HG02938 (cell line): ENCODE measurements around the gene FAM98B.

Source experiments
- ATAC-seq: cut with Tn5 transposase; IDR thresholded peaks from one replicate; pipeline ENCODE4 v1.9.1; 2021; ENCODE audit warnings: mild to moderate bottlenecking, moderate library complexity; ENCODE audit not compliant: unreplicated experiment

The FAM98B gene

DNA sequence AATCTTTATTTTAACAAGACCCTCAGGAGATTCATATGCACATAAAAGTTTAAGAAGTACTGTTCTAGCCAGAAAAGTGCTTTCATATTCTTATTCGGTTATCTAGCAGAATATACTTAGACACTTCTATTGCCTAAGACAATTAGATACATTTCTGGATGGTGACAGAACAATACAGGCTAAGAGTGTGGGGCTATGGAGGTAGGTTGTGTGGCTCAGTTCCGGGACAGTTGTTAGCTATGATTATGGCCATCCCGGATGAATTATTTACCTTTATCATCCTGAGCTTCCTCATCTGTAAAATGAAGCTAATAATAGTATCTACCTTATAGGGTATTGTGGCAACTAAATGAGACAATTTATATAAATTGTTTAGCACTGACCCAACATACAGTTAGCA lies 6.6 kb downstream of the FAM98B start:
- ATAC-seq = no peak

DNA sequence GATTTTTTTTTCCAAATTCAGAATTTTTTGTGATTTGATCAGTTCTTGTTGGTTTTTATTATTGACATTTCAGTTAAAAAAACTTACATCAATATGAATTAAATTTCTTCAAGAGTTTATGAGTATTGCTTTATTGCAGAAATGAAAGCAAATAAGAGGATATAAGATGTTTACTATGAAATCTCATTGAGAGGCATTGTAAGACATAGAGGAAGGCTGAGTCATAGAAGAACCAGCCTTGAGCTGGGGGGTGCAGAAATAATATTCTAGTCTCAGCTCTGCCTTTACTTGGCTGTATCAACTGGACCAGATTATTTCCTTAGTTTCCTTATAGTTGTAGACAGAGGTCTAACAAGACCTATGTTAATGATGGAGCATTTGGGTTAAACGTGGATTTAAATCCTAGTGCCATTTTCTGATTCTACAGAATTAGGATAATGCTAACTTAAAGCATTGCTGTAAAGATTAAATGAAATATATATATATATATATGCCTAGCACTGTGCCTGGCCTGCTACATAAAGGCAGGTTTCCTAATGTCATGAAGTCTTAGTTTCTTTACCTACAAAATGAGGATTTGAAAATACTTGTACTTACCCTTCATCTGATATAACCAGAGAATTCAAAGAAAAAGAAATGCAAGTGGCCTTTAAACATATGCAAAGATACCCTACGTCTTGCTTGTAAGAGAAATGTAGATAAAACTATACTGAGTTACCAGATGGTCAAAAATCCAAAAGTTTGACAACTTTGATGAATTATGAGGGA lies 7.3 kb downstream of the FAM98B start:
- ATAC-seq = peak; percentile 70

DNA sequence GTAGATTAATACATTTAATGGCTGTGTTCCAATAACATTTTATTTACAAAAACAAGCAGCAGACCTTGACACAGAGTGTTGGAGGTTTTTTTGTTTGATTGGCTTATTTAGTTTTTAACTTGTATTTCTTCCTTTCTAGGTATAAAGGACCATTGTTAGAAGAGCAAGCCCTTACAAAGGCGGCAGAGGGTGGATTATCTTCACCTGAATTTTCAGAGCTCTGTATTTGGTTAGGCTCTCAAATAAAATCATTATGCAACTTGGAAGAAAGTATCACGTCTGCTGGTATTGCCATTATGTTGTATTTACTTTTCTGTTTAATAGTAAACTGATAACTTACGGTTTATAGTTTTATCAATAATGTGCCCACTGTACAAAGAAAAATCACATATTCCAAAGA lies 10.0 kb downstream of the FAM98B start:
- no peak for ATAC-seq

- ATAC-seq = no peak
These were observed 10.7 kb downstream of the FAM98B start for GRCh38 chr15:38464675-38465074.

- ATAC-seq = no peak
These were observed 16.9 kb downstream of the FAM98B start for GRCh38 chr15:38470816-38471215.

GRCh38 chr15:38471974-38472373 lies 18.0 kb downstream of the FAM98B start:
- no peak for ATAC-seq

GRCh38 chr15:38474155-38474757 lies 20.3 kb downstream of the FAM98B start:
- ATAC-seq = peak; percentile 97

DNA sequence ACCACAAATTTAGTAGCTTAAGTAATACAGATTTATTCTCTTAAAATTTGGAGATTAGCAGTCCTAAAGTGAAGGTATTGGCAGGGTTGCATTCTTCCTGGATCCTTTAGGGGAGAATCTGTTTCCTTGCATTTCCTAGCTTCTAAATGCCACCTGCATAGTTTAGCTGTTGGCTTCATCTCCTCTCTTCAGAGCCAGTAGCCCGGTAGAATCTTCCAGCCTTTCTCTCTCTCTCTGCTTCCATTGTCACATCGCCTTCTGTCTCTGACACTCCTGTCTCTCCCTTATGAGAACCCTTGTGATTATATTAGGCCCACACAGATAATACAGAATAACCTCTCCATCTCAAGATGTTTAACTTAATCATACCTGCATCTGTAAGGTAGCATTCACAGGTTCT lies 21.4 kb downstream of the FAM98B start:
- ATAC-seq = no peak

DNA sequence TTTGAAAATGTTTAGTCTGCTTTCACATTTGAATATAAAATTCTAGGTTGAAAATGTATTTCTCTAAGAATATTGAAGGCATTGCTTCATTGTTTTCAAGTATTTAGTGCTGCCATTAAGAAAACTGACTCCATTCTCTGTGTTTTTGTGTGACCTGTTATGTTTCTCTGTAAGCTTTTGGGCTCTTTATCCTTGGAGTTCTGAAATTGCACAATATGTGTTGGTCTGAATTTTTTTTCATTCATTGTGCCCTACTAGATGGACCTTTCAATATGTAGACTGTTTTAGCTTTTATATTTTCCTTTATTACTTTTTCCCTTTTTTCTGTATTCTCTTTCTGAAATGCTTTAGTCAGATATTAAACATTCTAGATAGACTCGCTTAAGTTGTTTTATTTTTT lies 22.2 kb downstream of the FAM98B start:
- no peak for ATAC-seq

GRCh38 chr15:38477637-38478036 lies 23.7 kb downstream of the FAM98B start:
- no peak for ATAC-seq

DNA sequence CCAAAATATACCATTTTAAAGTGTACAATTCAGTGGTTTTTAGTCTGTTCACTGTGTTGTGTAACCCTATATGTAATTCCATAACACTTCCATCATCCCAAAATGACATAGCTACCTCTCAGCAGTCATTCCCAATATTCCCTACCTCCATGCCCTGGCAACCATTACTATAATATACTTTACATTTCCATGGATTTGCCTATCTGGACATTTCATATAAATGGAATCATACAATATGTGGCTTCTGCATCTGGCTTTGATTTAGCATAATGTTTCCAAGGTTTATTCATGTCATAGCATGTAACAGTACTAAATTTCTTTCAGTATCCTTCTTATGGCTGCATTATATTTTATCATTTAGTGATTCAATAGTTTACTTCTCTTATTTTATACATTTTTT lies 25.3 kb downstream of the FAM98B start:
- ATAC-seq = no peak

DNA sequence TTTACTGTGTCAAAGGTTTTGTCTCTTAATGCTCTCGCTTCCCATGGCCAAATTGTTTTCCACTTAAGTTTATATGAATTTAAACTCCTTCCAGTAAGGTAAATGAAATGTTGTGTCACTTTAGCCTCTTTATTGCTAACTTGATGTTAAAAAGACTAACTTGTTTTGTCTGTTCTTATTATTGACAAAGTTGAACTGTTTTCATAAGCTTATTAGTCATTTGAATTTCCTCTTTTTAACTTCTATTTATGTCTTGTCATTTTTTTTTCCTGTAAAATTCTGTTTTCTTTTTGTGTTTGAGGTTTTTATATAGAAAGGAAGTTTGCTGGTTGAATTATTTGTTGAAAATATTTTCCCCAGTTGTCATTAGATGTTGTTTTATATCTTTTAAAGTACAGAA lies 25.8 kb downstream of the FAM98B start:
- ATAC-seq = no peak

GRCh38 chr15:38481113-38481512 lies 27.2 kb downstream of the FAM98B start:
- no peak for ATAC-seq

DNA sequence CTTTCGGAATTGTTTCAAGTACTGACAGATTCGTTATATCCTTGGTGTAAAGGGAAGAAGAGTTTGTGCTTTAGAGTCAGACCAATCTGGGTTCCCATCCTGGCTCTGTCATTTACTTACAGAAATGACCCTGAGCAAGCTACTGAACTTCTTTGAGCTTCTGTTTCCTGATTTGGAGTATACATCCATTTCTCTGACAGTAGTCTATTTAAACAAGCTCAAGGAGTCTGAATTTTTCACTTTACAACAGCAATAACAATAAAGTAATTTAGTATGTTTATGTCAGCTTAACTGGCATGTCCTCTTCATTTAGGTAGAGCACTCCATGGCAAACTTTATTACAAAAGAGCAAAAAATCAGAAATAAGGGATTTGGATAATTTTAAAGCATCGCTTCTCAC lies 27.8 kb downstream of the FAM98B start:
- ATAC-seq = no peak

- no peak for ATAC-seq
These were observed 28.6 kb downstream of the FAM98B start for GRCh38 chr15:38482572-38482971.

DNA sequence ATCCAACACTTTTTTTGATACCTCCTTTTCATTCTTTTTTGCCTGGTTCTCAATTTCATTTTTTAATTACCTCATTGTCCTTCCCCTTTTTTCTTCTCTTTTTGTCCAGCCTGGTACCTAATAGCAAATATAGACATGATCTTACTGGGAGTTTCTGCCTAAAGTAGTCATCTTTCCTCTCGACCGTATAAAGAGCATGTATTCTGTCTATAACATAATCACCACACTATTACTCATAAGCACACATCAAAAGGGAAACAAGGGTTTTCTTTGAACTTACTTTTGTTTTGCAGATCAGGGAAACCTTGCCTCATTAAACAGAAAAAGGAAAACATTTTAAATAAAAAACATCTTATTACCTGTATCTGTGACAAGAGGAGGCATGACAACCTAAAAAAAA lies 33.0 kb downstream of the FAM98B start:
- ATAC-seq = no peak

DNA sequence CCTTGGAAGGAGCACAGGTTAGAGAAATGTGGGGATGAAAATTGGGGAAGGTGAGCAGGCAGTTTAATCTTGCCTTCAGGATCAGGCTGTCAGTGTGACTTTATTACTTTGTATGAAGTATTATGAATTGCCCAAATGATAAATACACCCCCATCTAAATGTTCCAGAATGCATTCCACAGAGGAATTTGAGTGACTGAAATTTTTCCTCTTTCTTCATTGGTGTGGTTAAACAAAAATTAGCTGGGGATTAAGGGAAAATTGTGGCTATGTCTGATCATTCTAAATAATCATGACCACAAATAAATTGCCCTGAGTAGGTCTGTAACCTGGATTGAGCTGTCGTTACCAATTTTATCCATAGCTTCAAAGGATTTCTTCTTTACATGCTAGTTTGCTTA lies 33.5 kb downstream of the FAM98B start:
- no peak for ATAC-seq

- ATAC-seq = no peak
These were observed 36.5 kb downstream of the FAM98B start for GRCh38 chr15:38490242-38490922.

- no peak for ATAC-seq
These were observed 42.2 kb downstream of the FAM98B start for GRCh38 chr15:38496151-38496550.

- no peak for ATAC-seq
These were observed 45.7 kb downstream of the FAM98B start for GRCh38 chr15:38499651-38500050.

GRCh38 chr15:38503496-38503895 lies 49.6 kb downstream of the FAM98B start:
- no peak for ATAC-seq
